HepG2 (cell line): ENCODE results near the gene RAB3D. TPM values are rescaled to one million over a fixed set of nuclear protein-coding genes. Genes with fewer than 3 reads are reported as not detected.

Experiments
- ATF1 ChIP-seq: IDR thresholded peaks from 2 replicates; pipeline ENCODE4 v1.6.1; 2016; ENCODE audit warnings: mild to moderate bottlenecking, control low read depth
- ATM ChIP-seq: fragments of 450-650 bp; IDR thresholded peaks from 2 replicates; pipeline ENCODE4 v1.7.1; 2017; ENCODE audit warnings: mild to moderate bottlenecking, borderline replicate concordance
- HNF4G ChIP-seq, 2 experiments: sonication (generic) in 1 of 2; formaldehyde crosslinking in 1 of 2; IDR thresholded peaks; 2 replicates each; pipeline versions ENCODE4 v1.4.0 to v1.6.1; 2011 to 2020; ENCODE audit warnings: borderline replicate concordance in 2 of 2, low read depth in 2 of 2, mild to moderate bottlenecking in 2 of 2, low read length in 1 of 2, missing genetic modification reagents in 1 of 2, moderate library complexity in 1 of 2
- HNRNPL ChIP-seq: fragments of 200-400 bp; formaldehyde crosslinking; IDR thresholded peaks from 2 replicates; pipeline ENCODE4 v1.6.1; 2017; ENCODE audit warnings: mild to moderate bottlenecking, low read depth, low read length
- KDM3A ChIP-seq: IDR thresholded peaks from 2 replicates; pipeline ENCODE4 v1.6.1; 2018; ENCODE audit warnings: low read depth, missing compliant biosample characterization
- MZF1 ChIP-seq: sonication (generic); formaldehyde crosslinking; IDR thresholded peaks from 2 replicates; pipeline ENCODE4 v1.8.1; 2023; ENCODE audit warnings: mild to moderate bottlenecking, missing genetic modification reagents, borderline replicate concordance
- NFATC3 ChIP-seq: sonication (generic); formaldehyde crosslinking; IDR thresholded peaks from 2 replicates; pipeline ENCODE4 v1.5.1; 2020; ENCODE audit warnings: mild to moderate bottlenecking, missing genetic modification reagents
- NR0B2 ChIP-seq: sonication (generic); formaldehyde crosslinking; IDR thresholded peaks from 2 replicates; pipeline ENCODE4 v1.4.0; 2020; ENCODE audit warnings: mild to moderate bottlenecking, missing genetic modification reagents
- PCBP2 ChIP-seq: fragments of 200-400 bp; formaldehyde crosslinking; optimal IDR thresholded peaks from 2 replicates; pipeline ENCODE3; 2018; ENCODE audit warnings: low read length, low read depth; ENCODE audit not compliant: poor library complexity, severe bottlenecking
- SIX1 ChIP-seq: sonication (generic); formaldehyde crosslinking; IDR thresholded peaks from 2 replicates; pipeline ENCODE4 v1.4.0; 2020; ENCODE audit warnings: missing genetic modification reagents, borderline replicate concordance
- TFE3 ChIP-seq: IDR thresholded peaks from 2 replicates; pipeline ENCODE4 v1.6.1; 2016
- ZBED4 ChIP-seq: sonication (generic); formaldehyde crosslinking; IDR thresholded peaks from 2 replicates; pipeline ENCODE4 v1.4.0; 2020; ENCODE audit warnings: missing genetic modification reagents, borderline replicate concordance
- ZFP82 ChIP-seq: sonication (generic); formaldehyde crosslinking; IDR thresholded peaks from 2 replicates; pipeline ENCODE4 v1.5.1; 2020; ENCODE audit warnings: mild to moderate bottlenecking, missing genetic modification reagents, borderline replicate concordance
- ZMAT3 ChIP-seq: sonication (generic); formaldehyde crosslinking; conservative IDR thresholded peaks from 2 replicates; pipeline ENCODE4 v1.7.0; 2021; ENCODE audit warnings: missing genetic modification reagents
- ZNF331 ChIP-seq: sonication (generic); formaldehyde crosslinking; IDR thresholded peaks from 2 replicates; pipeline ENCODE4 v1.4.0; 2020; ENCODE audit warnings: missing genetic modification reagents
- ZNF362 ChIP-seq: sonication (generic); formaldehyde crosslinking; IDR thresholded peaks from 2 replicates; pipeline ENCODE4 v1.4.0; 2020; ENCODE audit warnings: missing genetic modification reagents, mild to moderate bottlenecking, borderline replicate concordance
- ZNF468 ChIP-seq: sonication (generic); formaldehyde crosslinking; IDR thresholded peaks from 2 replicates; pipeline ENCODE4 v1.8.0; 2022; ENCODE audit warnings: mild to moderate bottlenecking, moderate library complexity, missing genetic modification reagents
- ZNF501 ChIP-seq: sonication (generic); formaldehyde crosslinking; IDR thresholded peaks from 2 replicates; pipeline ENCODE4 v1.5.1; 2020; ENCODE audit warnings: mild to moderate bottlenecking, moderate library complexity, missing genetic modification reagents
- ZNF619 ChIP-seq: sonication (generic); formaldehyde crosslinking; IDR thresholded peaks from 2 replicates; pipeline ENCODE4 v1.4.0; 2020; ENCODE audit warnings: mild to moderate bottlenecking, missing genetic modification reagents
- ZNF691 ChIP-seq: sonication (generic); formaldehyde crosslinking; IDR thresholded peaks from 2 replicates; pipeline ENCODE4 v1.4.0; 2020; ENCODE audit warnings: missing genetic modification reagents, low read depth, mild to moderate bottlenecking, borderline replicate concordance
- polyA plus RNA-seq, 8 experiments: library from polyadenylated mRNA; depleted of rRNA in 3 of 8; stranded (reverse) in 7 of 8; unstranded in 1 of 8; fragments of >200 nt; fragmentation: Illumina TruSeq in 4 of 8; extraction: Trizol in 4 of 8; gene quantifications; 2 replicates each; pipeline versions ENCODE4 v1.2.1 to v1.2.3, GENCODE V29; 2011 to 2016; ENCODE audit warnings: low read depth in 4 of 8, missing spikeins in 1 of 8, mixed read lengths in 1 of 8; ENCODE audit not compliant: insufficient read depth in 1 of 8
- total RNA-seq, 5 experiments: library from RNA; depleted of rRNA; stranded (reverse); fragments of >200 nt; fragmentation: Illumina TruSeq; extraction: Trizol; gene quantifications; 2 replicates each; pipeline ENCODE4 v1.2.3, GENCODE V29; 2016; ENCODE audit warnings: low read depth in 1 of 5

RAB3D gene
- total and polyA plus RNA-seq, 2 of the 13 experiments (the other 11 are each of a cell fraction or from before 2014, with no cell fraction given), result 2.0 to 16.1 TPM

- no peak for TF ChIP-seq HNF4G (IDR thresholded peaks at IDR 0.05; ENCODE audit: borderline replicate concordance, low read depth, low read length)
- TF ChIP-seq HNF4G (CRISPR knock-in tag; IDR thresholded peaks at IDR 0.05; ENCODE audit: borderline replicate concordance, low read depth), result 0 out of 2 replicates have a peak, but pooled peaks have one; percentile 28
- no peak for TF ChIP-seq MZF1
- TF ChIP-seq SIX1 (CRISPR knock-in tag), result no peak
- peak; percentile 55; the same call in 1 of the 2 replicates for TF ChIP-seq ZNF619 (CRISPR knock-in tag)
- TF ChIP-seq ZNF362 (CRISPR knock-in tag), result peak; percentile 80; the same call in 1 of the 2 replicates
- peak; percentile 39; the same call in 1 of the 2 replicates for TF ChIP-seq ZBED4 (CRISPR knock-in tag)
- TF ChIP-seq ZNF331 (CRISPR knock-in tag), result no peak
- no peak for TF ChIP-seq ZMAT3 (CRISPR knock-in tag)
- TF ChIP-seq ZNF501 (CRISPR knock-in tag), result peak; percentile 76; the same call in 1 of the 2 replicates
- TF ChIP-seq ZNF468, result no peak
- TF ChIP-seq ZNF691, result no peak
- TF ChIP-seq PCBP2, result no peak
- TF ChIP-seq ZFP82, result 0 out of 2 replicates have a peak, but pooled peaks have one; percentile 39
- TF ChIP-seq HNRNPL, result peak; percentile 78; the same call in 1 of the 2 replicates
- no peak for TF ChIP-seq NR0B2
- no peak for TF ChIP-seq ATF1 (CRISPR knock-in tag)
- TF ChIP-seq ATM, result no peak
- TF ChIP-seq TFE3, result no peak
- TF ChIP-seq NFATC3 (CRISPR knock-in tag), result no peak
- TF ChIP-seq KDM3A (CRISPR knock-in tag), result 0 out of 2 replicates have a peak, but pooled peaks have one; percentile 53
Observed at GRCh38 chr19:11293433-11294389, 45.7 kb downstream of the RAB3D start (continued).
